AG09309 (cell line): ENCODE data around the gene HDAC11.
"Not testable (repeated sequence)": the region's sequence is repeated elsewhere in the genome, so short reads cannot be mapped to it uniquely, and the experiment has no call there.

Source experiments
- DNase-seq: peaks from one replicate; pipeline ENCODE4 v3.0.0-alpha.2; 2010; ENCODE audit warnings: low read depth
- H3K4me3 ChIP-seq: 2 replicates; pipeline ENCODE4 v1.5.1; 2011; ENCODE audit warnings: mild to moderate bottlenecking, low read depth, low read length, moderate library complexity; ENCODE audit not compliant: control insufficient read depth
- TF ChIP-seq, protein P1 (sequence below): IDR thresholded peaks from 2 replicates; pipeline ENCODE4 v1.5.1; 2011; ENCODE audit warnings: mild to moderate bottlenecking, low read depth, low read length, inconsistent platforms; ENCODE audit not compliant: insufficient read depth, control insufficient read depth; ENCODE audit errors: missing control alignments

HDAC11 gene, protein sequence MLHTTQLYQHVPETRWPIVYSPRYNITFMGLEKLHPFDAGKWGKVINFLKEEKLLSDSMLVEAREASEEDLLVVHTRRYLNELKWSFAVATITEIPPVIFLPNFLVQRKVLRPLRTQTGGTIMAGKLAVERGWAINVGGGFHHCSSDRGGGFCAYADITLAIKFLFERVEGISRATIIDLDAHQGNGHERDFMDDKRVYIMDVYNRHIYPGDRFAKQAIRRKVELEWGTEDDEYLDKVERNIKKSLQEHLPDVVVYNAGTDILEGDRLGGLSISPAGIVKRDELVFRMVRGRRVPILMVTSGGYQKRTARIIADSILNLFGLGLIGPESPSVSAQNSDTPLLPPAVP

DNA sequence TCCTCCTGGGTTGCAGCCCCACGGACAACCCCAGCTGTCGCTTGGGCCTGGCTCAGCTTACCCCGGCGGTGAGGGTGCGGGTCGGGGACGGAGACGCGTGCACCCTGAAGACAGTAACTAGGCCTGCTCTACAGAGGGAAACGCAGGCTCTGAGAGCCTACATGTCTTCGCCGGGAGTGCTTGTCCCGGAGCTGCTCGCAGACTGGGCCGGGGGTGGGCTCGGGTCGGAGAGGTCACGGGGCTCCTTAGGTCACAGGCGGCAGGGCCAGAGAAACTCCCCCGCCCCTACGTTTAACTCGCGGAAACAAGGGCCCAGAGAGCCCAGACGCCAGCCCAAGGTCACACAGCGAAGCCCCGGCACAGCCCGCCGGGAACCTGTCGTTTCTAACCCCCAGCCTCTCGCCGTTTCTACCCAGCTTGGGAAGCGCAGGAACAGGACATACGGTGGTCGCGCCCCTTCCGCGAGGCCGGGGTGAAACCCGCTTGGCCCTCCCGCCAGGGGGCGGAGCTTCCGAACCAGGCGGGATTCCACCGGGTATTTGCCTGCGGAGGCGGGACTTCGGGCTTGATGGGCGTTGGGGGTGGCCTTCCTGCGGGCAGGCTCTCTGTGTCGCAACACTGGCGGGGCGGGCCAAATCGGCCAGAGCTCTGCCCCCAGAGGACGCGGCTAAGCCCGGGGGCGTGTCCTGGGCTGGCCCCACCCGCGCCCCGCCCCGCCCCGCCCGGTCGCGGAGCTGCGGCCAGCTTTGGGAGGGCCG is at the start of gene HDAC11:
Gene HDAC11, plus strand, starts transcription at position 725 of the 758 bp plus-strand sequence. CDS start 42 bp downstream, outside the sequence.
- TF ChIP-seq, protein P1, sequence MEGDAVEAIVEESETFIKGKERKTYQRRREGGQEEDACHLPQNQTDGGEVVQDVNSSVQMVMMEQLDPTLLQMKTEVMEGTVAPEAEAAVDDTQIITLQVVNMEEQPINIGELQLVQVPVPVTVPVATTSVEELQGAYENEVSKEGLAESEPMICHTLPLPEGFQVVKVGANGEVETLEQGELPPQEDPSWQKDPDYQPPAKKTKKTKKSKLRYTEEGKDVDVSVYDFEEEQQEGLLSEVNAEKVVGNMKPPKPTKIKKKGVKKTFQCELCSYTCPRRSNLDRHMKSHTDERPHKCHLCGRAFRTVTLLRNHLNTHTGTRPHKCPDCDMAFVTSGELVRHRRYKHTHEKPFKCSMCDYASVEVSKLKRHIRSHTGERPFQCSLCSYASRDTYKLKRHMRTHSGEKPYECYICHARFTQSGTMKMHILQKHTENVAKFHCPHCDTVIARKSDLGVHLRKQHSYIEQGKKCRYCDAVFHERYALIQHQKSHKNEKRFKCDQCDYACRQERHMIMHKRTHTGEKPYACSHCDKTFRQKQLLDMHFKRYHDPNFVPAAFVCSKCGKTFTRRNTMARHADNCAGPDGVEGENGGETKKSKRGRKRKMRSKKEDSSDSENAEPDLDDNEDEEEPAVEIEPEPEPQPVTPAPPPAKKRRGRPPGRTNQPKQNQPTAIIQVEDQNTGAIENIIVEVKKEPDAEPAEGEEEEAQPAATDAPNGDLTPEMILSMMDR = peak; percentile 6
- H3K4me3 ChIP-seq = peak within 1 kb of the TSS; percentile 72
- peak; percentile 83 for DNase-seq

DNA sequence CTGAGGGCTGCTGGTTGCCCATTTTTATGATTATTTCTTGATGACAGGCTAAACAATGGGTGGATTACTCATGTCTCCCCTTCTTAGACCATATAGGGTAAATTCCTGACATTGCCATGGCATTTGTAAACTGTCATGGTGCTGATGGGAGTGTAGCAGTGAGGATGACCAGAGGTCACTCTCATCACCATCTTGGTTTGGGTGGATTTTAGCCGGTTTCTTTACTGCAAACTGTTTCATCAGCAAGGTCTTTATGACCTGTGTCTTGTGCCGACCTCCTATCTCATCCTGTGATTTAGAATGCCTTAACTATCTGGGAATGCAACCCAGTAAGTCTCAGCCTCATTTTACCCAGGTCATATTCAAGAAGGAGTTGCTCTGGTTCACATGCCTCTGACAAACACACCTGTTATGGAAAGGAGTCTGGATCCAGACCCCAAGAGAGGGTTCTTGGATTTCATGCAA is 49.7 kb upstream of the HDAC11 start:
- not testable (repeated sequence) for DNase-seq, H3K4me3 ChIP-seq

DNA sequence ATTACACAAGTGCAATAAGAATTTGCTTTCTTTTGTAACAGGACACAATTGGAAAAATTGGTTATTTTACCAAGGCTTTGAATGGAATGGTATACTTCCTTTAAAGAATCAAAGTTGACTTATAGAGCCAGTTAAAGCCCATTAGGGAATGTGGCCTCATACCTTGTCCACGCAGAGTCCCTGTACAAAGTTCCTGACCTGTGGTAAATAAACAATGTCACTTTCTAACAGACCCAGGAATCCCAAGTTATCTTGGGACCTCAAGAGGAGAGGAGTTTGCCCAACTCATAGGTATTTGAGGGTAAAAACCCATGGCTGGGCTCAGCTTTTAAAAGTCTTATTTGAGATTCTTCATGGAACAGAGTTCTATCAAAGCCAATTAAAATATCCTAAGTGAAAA is 48.0 kb upstream of the HDAC11 start:
- no peak for DNase-seq
- TF ChIP-seq, protein P1 = no peak
- H3K4me3 ChIP-seq = no peak overlapping the region

DNA sequence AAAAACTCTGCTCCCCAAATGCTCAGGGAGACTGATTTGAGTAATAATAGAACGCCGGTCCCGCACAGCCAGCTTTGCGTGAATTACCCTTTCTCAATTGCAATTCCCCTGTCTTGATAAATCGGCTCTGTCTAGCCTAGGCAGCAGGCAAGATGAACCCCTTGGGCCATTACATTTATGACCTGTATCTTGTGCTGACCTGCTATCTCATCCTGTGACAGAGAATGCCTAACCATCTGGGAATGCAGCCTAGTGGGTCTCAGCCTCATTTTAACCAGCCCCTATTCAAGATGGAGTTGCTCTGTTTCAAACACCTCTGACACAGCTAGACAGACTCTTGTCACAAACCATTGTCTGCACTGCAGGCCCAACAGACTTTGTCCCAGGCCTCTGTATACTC is 46.2 kb upstream of the HDAC11 start:
- TF ChIP-seq, protein P1 = no peak
- H3K4me3 ChIP-seq = no peak overlapping the region
- DNase-seq = no peak

DNA sequence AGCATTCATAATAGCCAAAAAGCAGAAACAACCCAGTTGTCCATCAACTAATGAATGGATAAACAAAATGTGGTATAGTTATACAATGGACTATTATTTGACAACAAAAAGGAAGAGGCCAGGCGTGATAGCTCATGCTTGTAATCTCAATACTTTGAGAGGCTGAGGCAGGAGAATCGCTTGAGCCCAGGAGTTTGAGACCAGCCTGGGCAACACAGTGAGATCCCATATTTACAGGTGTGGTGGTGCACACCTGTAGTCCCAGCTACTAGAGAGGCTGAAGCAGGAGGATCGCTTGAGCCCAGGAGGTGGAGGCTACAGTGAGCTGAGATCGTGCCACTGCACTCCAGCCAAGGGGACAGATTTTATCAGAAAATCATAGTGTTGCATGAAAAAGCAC is 43.9 kb upstream of the HDAC11 start:
- not testable (repeated sequence) for DNase-seq, H3K4me3 ChIP-seq

DNA sequence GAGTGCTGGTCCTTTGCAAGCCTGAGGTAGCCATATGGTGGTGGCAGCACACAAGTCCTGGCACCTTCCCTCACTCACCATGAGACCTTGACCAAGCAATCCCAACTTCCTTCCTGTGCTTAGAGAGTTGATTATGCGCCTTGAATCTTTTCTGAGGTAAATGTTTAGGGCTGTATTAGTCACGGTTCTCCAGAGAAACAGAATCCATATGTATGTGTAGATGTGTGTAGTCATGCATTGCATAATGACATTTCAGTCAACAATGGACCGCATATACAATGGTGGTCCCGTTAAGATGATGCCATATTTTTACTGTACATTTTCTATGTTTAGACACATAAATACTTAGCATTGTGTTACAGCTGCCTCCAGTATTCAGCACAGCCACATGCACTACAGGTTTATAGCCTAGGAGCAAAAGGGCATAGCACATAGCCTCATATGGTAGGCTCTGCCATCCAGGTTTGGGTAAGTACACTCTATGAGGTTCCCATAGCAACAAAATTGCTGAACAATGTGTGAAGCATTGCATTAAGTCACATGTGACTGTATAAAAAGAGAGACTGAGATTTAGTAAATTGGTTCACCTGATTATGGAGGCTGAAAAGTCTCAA is 39.8 kb upstream of the HDAC11 start:
- TF ChIP-seq, protein P1 = no peak
- no peak overlapping the region for H3K4me3 ChIP-seq
- DNase-seq = no peak

DNA sequence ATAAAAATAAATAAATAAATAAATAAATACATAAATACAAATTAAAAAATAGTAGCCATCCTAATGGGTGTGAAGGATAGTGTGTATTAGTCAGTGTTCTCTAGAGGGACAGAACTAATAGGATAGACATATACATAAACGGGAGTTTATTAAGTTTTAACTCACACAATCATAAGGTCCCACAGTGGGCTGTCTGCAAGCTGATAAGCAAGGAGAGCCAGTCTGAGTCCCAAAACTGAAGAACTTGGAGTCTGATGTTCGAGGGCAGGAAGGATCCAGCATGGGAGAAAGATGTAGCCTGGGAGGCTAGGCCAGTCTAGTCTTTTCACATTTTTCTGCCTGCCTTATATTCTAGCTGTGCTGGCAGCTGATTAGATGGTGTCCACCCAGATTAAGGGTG is 37.2 kb upstream of the HDAC11 start:
- H3K4me3 ChIP-seq, DNase-seq: not testable (repeated sequence)

DNA sequence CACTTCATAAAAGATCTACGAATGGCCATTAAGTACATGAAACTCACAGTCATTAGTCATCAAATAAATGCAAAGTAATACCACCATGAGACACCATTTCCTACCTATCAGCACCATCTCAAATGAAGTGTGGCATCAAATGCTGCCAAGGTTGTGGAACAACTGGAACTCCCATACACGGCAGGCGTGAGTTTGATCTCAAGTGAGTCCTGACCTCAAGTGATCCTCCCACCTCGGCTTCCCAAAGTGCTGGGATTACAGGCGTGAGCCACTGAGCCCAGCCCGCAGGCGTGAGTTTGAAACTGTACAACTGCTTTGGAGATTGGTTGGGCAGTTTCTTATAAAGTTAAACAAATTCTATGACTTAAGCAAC is 28.8 kb upstream of the HDAC11 start:
- H3K4me3 ChIP-seq = peak overlapping the region; percentile 55
- no peak for DNase-seq
- TF ChIP-seq, protein P1 = no peak
